Measurements from ENCODE around the gene TYSND1. TPM values are rescaled to one million over a fixed set of nuclear protein-coding genes. Genes with fewer than 3 reads are reported as not detected.
A peak's percentile ranks its signal among the peaks of the same experiment; 100 is the strongest.

Gene TYSND1
- total RNA-seq, 1 donor from 2014 or later: 6.7 TPM

DNA sequence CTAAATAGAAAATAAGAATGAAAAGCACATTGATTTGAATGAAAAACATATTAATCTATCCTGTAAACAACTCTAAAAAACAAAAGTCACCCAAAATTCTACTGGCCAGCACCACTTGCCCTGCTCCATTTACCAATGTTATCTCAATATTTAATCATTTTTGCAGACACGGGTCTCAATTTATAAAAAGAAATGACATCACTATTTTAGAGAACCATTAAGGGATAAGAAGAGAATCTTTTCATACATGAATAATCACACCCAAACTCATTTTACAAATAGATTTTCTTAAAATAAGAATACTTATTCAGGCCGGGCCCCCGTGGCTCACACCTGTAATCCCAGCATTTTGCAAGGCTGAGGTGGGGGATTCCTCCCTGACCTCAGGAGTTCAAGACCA lies 19.9 kb upstream of the TYSND1 start:
- peaks cover 18% of the 10 kb centered on the region for H3K36me3 Mint-ChIP-seq (ENCODE audit: low read depth, unreplicated experiment)
- H3K9me3 Mint-ChIP-seq (ENCODE audit: unreplicated experiment): no peaks in the 10 kb centered on the region
- H3K4me1 Mint-ChIP-seq (ENCODE audit: unreplicated experiment): peaks cover 35% of the 10 kb centered on the region
- H3K27ac Mint-ChIP-seq (ENCODE audit: unreplicated experiment): no peak overlapping the region
- H3K27me3 Mint-ChIP-seq (ENCODE audit: unreplicated experiment): peaks cover 7% of the 10 kb centered on the region
- DNase-seq (ENCODE audit: low spot score): no peak
- H3K4me3 Mint-ChIP-seq (ENCODE audit: unreplicated experiment): no peak overlapping the region
- TF ChIP-seq, protein P1, sequence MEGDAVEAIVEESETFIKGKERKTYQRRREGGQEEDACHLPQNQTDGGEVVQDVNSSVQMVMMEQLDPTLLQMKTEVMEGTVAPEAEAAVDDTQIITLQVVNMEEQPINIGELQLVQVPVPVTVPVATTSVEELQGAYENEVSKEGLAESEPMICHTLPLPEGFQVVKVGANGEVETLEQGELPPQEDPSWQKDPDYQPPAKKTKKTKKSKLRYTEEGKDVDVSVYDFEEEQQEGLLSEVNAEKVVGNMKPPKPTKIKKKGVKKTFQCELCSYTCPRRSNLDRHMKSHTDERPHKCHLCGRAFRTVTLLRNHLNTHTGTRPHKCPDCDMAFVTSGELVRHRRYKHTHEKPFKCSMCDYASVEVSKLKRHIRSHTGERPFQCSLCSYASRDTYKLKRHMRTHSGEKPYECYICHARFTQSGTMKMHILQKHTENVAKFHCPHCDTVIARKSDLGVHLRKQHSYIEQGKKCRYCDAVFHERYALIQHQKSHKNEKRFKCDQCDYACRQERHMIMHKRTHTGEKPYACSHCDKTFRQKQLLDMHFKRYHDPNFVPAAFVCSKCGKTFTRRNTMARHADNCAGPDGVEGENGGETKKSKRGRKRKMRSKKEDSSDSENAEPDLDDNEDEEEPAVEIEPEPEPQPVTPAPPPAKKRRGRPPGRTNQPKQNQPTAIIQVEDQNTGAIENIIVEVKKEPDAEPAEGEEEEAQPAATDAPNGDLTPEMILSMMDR (IDR thresholded peaks at IDR 0.05; ENCODE audit: unreplicated experiment): no peak

DNA sequence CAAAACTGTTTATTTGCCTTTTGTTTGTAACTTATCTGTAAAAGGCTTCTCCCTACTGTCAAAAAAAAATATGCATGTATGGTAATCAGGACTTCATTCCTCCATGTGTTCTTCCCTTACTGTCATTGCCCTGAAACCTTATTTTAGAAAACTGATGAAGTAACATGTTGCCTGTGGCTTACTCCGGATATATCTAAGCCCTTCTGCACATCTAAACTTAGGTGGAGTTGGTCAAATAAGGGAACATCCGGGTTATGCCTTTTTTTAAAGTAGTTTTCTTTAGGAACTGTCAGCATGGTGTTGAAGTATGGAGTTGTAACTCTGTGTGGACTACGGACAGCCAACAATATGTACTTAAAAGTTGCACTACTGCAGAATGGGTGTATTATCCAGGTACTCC lies 17.7 kb upstream of the TYSND1 start:
- Mint-ChIP-seq H3K27ac (ENCODE audit: unreplicated experiment) (no peak overlapping the region), H3K27me3 (ENCODE audit: unreplicated experiment) (peaks cover 4% of the 10 kb centered on the region), H3K4me1 (ENCODE audit: unreplicated experiment) (peaks cover 25% of the 10 kb centered on the region), H3K4me3 (ENCODE audit: unreplicated experiment) (no peak overlapping the region), H3K36me3 (ENCODE audit: low read depth, unreplicated experiment) (peaks cover 18% of the 10 kb centered on the region), H3K9me3 (ENCODE audit: unreplicated experiment) (no peaks in the 10 kb centered on the region)
- TF ChIP-seq, protein P1 (IDR thresholded peaks at IDR 0.05; ENCODE audit: unreplicated experiment): no peak
- DNase-seq (ENCODE audit: low spot score): no peak

DNA sequence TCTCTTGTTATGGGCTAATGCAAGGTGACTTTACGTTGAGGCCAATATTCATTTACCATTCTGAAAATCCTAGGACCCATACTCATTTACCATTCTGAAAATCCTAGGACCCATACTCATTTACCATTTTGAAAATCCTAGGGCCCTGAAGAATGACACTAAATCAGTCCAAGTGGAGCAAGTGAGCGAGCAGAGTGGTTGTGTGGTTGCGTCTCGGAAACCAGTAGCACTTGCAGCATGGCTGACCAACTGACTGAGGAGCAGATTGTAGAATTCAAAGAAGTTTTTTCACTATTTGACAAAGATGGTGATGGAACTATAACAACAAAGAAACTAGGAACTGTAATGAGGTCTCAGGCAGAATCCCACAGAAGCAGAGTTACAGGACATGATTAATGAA lies 16.9 kb upstream of the TYSND1 start:
- no peaks in the 10 kb centered on the region for H3K27me3 Mint-ChIP-seq (ENCODE audit: unreplicated experiment)
- no peak overlapping the region for H3K4me3 Mint-ChIP-seq (ENCODE audit: unreplicated experiment)
- peaks cover 18% of the 10 kb centered on the region for H3K36me3 Mint-ChIP-seq (ENCODE audit: low read depth, unreplicated experiment)
- no peak for DNase-seq (ENCODE audit: low spot score)
- H3K9me3 Mint-ChIP-seq (ENCODE audit: unreplicated experiment): no peaks in the 10 kb centered on the region
- no peak overlapping the region for H3K27ac Mint-ChIP-seq (ENCODE audit: unreplicated experiment)
- H3K4me1 Mint-ChIP-seq (ENCODE audit: unreplicated experiment): peaks cover 18% of the 10 kb centered on the region
- TF ChIP-seq, protein P1 (IDR thresholded peaks at IDR 0.05; ENCODE audit: unreplicated experiment): no peak

DNA sequence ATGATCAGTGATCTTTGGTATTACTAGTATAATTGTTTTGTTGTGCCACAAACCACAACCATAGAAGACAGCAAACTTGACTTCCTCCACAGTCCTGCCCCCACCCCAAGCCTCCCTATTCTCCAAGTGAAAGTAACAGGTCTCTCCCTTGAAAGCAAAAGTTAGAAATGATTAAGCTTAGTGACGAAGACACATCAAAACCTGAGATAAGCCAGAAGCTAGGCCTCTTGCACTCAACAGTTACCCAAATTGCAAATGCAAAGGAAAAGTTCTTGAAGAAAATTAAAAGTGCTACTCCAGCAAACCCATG lies 16.3 kb upstream of the TYSND1 start:
- H3K4me3 Mint-ChIP-seq (ENCODE audit: unreplicated experiment): peak overlapping the region; percentile 24
- peaks cover 18% of the 10 kb centered on the region for H3K36me3 Mint-ChIP-seq (ENCODE audit: low read depth, unreplicated experiment)
- TF ChIP-seq, protein P1 (IDR thresholded peaks at IDR 0.05; ENCODE audit: unreplicated experiment): no peak
- peak overlapping the region; percentile 38 for H3K27ac Mint-ChIP-seq (ENCODE audit: unreplicated experiment)
- peaks cover 14% of the 10 kb centered on the region for H3K4me1 Mint-ChIP-seq (ENCODE audit: unreplicated experiment)
- no peaks in the 10 kb centered on the region for H3K27me3 Mint-ChIP-seq (ENCODE audit: unreplicated experiment)
- no peaks in the 10 kb centered on the region for H3K9me3 Mint-ChIP-seq (ENCODE audit: unreplicated experiment)
- no peak for DNase-seq (ENCODE audit: low spot score)

DNA sequence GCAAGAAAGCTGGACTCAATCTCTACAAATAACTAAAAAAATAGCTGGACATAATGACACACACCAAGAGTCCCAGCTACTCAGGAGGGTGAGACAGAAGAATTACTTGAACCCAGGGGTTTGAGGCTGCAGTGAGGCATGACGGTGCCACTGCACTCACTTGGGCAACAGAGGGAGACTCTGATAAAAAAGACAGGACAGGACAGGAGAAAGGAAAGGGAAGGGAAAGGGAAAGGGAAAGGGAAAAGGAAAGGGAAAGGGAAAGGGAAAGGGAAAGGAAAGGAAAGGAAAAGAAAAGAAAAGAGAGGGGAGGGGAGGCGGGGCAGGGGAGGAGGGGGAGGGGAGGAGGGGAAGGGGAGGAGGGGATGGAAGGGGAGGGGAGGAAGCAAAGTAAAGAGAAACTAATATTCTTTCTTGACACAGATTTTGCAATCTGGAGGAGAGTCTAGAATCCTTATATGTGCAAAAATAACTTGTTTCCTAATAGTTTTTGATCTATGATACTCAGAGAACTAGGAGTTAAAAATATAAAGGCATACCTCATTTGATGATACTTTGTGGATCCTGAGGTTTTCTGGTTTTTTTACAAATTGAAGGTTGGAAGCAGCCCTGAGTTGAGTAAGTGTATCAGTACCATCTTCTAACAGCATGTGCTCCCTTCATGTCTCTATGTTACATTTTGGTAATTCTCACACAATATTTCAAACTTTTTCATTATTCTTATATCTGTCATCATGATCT lies 15.8 kb upstream of the TYSND1 start:
- H3K36me3 Mint-ChIP-seq (ENCODE audit: low read depth, unreplicated experiment): peaks cover 18% of the 10 kb centered on the region
- peak overlapping the region; percentile 38 for H3K27ac Mint-ChIP-seq (ENCODE audit: unreplicated experiment)
- H3K4me1 Mint-ChIP-seq (ENCODE audit: unreplicated experiment): peaks cover 12% of the 10 kb centered on the region
- no peak overlapping the region for H3K4me3 Mint-ChIP-seq (ENCODE audit: unreplicated experiment)
- no peaks in the 10 kb centered on the region for H3K27me3 Mint-ChIP-seq (ENCODE audit: unreplicated experiment)
- TF ChIP-seq, protein P1 (IDR thresholded peaks at IDR 0.05; ENCODE audit: unreplicated experiment): no peak
- no peak for DNase-seq (ENCODE audit: low spot score)
- H3K9me3 Mint-ChIP-seq (ENCODE audit: unreplicated experiment): no peaks in the 10 kb centered on the region
